Cortex of kidney (tissue), 1 donor: ENCODE results near the gene ZNF140.
A peak's percentile ranks its signal among the peaks of the same experiment; 100 is the strongest.

Experiments used
- DNase-seq: peaks from one replicate; lab custom pipeline; 2025; lab: John Stamatoyannopoulos, UW

Gene ZNF140

DNA sequence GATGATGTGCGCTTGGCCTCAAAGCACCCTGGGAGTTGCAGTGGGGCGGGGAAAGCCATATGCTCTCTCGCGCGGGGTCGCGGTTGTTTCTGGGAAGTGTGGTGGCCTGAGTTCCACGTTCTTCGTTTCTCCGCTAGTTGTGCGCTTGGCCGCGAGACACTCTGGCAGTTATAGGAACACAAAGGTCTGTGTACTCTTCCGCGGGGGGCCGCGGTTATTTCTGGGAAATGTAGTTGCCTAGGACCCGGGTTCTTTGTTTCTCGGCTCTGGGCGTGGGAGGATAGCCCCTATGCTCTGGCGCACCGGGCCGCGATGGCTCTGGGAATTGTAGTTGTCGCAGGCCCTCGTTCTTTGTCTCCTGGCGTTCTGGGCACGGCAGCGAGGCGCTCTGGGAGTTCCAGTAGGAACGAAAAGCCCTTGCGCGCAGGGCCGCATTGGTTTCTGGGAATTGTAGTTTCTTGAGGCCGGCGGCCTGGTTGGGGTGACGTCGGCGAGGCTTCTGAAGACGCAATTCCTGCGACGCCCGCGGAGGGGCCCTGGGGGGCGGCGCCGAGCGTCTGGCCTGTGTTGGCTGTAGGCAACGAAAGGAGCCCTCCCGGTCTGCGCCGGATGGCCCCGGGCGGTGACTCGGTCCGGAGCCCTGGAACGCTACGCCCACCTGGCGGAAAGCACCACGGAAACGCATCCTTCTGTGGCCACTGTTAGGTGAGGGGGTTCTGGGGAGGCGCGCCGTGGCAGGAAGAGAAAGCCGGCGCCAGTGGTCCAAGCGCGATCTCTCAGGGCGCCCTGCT is at the start of gene ZNF140:
Gene ZNF140 (plus strand): TSS at position 556 of the 791 bp plus-strand sequence. CDS start 398 bp downstream, outside the sequence.
- peak; percentile 53 for DNase-seq

DNA sequence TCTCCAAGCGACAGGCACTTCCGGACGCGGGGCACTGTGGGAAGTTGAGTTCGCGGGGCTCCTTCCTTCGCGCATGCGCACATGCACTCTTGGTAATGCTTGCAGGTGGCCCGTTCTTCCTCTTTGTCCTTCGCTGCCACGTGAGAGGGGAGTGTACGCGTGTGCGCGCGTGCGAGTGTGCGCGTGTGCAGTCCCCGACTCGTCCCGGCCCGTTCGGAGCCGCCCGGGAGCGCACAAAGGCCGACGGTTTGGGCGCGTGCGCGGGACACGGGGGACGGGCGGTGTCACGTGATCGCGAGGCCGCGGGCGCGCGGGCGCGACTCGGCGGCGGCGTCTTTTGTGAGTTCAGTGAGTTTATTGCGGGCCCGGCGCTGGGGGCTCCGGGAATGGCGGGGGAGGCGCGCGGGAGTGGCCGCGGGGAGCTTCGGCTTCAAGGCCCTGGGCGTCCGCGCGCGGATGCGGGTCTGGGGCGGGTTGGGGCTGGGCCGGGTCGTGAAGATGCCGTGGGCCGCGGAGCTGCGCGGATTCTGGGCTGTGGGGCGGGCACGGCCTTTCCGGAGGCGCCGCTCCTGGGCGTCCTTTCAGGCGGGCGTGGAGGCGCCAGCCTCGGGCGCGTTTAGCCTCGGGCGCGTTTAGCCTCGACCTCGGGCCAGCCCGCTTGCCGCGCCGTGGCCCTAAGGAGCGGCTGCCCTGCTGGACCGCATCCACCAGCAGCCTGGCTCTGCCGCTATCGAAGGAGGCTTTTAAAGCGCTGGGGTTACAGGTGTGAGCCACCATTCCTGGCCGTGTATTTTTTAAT is 43.3 kb upstream of the ZNF140 start, which contains the start of gene ZNF84:
Gene ZNF84 (plus strand): TSS at position 303 of the 799 bp plus-strand sequence. CDS start 3,959 bp downstream, outside the sequence.
- peak; percentile 60 for DNase-seq

DNA sequence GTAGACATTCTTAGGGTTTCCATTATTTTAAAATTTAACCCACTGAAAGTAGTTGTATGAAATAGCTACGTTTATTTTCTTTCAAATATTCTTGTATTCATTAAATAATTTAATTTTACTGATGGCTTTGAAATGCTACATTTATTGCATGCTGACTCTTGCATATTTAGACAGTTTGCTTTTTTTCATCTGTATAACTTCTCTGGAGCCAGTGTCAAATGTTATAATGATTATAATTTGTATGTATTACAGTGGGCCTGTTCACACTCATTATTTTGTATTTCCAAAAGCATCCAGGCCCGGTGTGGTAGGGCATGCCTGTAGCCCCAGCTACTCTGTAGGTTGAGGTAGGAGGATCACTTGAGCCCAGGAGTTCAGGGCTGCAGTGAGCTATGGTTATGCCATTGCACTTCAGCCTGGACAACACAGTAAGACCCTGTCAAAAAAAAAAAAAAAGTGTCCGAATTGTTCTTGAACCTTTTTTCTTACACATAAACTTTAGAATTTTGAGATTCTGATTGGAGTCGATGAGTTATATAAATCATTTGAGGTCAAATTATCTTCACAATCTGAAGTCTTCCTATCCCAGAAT is 42.5 kb upstream of the ZNF140 start:
- DNase-seq: no peak

DNA sequence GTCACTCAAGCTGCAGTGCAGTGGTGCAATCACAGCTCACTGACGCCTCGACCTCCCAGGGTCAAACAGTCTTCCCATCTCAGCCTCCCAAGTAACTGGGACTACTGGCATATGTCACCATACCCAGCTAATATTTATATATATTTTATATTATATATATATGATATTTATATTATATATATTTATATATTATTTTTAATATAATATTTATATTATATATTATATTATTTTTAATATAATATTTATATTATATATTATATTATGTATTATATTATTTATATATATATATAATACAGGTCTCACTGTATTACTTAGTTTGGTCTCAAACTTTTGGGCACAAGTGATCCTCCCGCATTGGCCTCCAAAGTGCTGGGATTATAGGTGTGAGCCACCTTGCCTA is 34.0 kb upstream of the ZNF140 start:
- DNase-seq: no peak

DNA sequence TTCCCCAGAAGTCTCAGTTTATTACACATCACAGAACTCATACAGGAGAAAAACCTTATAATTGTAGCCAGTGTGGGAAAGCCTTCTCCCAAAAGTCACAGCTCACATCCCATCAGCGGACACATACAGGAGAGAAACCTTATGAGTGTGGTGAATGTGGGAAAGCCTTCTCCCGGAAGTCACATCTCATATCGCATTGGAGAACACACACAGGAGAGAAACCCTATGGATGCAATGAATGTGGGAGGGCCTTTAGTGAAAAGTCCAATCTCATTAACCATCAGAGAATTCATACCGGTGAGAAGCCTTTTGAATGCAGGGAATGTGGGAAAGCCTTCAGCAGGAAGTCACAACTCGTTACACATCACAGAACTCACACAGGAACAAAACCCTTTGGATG is 23.3 kb upstream of the ZNF140 start:
- DNase-seq: no peak

- DNase-seq: no peak
These were observed 22.3 kb upstream of the ZNF140 start for GRCh38 chr12:133058203-133059113.

GRCh38 chr12:133061954-133062353 is 18.8 kb upstream of the ZNF140 start:
- DNase-seq: no peak

DNA sequence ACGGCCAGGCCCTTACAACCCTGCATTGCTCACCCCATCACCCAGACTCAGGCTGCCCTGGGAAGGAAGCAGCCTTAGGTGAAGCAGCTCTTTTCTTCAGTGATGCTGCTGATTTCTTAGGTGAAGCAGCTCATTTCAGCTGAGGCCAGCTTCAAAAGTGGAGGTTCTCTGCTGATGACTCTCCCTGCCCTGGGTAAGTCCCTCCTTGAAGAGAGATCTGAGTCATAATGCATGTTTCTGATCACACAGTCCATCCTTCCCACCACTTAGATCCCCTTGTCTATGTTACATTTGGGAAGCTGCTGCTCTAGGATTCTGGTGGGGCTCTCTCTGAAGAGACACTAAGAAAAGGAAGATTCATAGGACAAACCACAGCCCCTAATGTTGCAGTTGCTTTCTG is 17.2 kb upstream of the ZNF140 start:
- no peak for DNase-seq

DNA sequence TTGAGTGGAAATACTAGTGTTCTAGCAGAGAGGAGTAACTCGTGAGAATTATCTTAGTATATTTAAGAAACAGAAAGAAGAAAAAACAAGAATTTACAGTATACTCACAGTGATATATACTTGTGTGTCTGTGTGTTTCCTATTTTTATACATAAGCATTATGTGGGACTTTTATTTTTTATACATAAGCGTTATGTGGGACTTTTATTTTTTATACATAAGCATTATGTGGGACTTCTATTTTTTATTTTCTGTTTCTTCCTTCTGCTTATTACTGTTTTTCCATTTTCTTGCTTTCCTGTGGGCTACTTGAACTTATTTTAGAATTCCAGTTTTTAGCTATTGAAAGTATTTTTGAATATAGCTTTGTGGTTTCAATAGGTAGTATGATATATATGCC is 6.9 kb upstream of the ZNF140 start:
- DNase-seq: no peak

- no peak for DNase-seq
These were observed 726 bp upstream of the ZNF140 start for GRCh38 chr12:133080026-133080367.

GRCh38 chr12:133081159-133081780 is 547 bp downstream of the ZNF140 start:
- no peak for DNase-seq

DNA sequence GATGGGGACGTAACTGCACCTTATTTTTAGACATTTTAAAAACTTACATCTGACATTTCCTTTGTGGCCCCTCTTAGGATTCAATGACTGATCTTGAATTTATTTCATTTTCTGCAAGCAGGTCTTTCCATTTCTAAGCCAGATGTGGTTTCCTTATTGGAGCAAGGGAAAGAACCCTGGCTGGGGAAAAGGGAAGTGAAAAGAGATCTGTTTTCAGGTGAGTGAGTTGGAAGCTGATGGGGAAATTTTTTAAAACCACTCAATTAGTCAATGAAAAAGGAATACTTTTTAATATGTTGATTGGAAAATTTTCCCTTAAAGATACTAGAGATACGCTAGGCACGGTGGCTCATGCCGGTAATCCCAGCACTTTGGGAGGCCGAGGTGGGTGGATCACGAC is 2.6 kb downstream of the ZNF140 start:
- no peak for DNase-seq

DNA sequence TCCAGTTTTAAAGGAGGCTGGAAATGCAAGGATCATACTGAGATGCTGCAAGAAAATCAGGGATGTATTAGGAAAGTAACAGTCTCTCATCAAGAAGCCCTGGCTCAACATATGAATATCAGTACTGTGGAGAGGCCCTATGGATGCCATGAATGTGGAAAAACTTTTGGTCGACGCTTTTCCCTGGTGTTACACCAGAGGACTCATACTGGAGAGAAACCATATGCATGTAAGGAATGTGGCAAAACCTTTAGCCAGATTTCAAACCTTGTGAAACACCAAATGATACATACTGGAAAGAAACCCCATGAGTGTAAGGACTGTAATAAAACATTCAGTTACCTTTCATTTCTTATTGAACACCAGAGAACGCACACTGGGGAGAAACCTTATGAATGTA is 24.9 kb downstream of the ZNF140 start:
- no peak for DNase-seq

DNA sequence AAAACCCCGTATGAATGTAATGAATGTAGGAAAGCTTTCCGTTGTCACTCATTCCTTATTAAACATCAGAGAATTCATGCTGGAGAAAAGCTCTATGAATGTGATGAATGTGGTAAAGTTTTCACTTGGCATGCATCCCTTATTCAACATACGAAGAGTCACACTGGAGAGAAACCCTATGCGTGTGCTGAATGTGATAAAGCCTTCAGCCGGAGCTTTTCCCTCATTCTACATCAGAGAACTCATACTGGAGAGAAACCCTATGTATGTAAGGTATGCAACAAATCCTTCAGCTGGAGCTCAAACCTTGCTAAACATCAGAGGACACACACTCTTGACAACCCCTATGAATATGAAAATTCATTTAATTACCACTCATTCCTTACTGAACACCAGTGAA is 25.5 kb downstream of the ZNF140 start:
- DNase-seq: no peak

- DNase-seq: no peak
These were observed 26.4 kb downstream of the ZNF140 start for GRCh38 chr12:133107121-133107520.

DNA sequence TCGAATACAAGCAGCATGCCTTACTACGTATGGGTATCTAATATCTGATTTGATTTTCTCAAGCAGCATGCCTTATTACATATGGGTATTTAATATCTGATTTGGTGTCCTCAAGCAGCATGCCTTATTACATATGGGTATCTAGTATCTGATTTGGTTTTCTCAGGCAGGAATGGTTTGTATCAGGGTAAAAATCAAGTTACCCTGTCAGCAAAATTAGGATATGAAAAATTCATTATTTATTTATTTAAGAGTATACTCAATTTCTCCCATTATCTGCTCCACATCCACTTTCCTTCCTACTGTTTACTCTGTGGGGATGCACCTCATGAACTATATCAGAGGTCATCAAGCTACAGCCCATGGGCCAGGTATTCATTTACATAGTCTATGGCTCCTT is 27.4 kb downstream of the ZNF140 start:
- DNase-seq: no peak

DNA sequence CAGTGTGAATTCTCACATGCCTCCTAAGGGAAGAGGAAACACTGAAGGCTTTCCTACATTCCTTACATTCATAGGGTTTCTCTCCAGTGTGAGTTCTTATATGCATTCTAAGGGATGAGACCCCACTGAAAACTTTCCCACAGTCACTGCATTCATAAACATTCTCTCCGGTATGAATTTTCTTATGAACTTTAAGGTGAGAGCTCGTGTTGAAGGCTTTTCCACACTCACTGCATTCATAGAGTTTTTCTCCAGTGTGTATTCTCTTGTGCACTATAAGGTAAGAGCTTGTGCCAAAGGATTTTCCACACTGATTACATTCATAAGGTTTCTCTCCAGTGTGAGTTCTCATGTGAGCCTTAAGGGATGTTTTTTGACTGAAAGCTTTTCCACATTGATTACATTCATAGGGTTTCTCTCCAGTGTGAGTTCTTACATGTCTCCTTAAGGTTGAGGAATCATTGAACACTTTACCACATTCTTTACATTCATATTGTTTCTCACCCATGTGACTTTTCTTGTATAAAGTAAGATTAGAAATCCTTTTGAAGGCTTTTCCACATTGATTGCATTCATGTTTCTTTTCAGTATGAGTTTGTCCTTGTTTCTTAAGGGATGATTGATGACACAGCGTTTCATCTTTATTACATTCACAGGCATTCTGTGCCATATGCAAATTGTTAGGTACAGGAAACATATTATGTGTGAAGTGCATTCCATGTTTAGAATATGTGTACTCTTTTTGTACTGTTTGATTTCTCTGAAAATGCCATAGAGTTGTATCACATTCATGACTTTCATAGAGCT is 39.9 kb downstream of the ZNF140 start:
- no peak for DNase-seq

DNA sequence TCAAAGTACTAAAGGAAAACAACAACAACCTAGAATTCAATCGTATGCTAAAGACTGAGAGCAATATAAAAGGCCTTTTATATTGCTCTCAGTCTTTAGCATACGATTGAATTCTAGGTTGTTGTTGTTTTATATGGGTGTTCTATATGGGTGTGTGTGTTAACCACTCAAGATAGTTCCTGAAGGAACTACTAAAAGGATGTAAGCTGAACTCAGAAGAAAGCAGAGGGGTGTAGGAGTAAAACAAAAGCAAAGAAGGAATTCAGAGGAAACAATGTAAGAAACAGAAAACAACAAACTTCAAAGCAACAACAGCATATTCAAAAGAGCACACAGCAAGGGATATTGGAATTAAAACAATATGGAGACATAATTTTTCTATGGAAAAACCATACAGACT is 44.0 kb downstream of the ZNF140 start:
- DNase-seq: no peak

DNA sequence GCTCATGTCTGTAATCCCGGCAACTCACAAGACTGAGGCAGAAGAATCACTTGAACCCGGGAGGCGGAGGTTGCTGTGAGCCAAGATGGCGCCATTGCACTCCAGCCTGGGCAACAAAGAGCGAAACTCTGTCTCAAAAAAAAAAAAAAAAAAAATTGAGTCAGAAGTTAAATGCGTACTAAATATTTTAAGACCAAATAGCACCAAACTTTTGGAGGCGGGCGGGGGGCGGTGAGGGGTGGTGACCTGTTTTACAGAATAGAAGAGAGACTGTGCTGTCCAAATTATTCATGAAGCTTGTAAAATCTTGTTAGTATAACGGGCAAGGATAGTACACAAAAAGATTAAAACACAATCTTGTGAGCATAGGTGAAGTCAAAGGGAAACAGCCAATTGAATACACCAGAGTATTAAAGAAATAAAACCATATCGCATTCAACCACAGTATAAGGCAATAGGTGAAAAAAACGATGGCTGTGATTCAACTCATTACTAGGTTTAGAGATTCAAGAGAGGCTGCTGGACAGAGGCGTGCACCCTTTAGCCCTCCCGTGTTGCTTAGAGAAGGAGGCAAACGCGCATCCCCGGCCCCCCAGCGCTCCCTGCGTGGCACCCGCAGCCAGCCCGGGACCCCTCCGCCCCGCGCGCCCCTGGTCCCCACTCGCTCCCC is 48.8 kb downstream of the ZNF140 start:
- no peak for DNase-seq
